B cell (primary cell): ENCODE data around the gene TSC22D1. TPM values are rescaled to one million over a fixed set of nuclear protein-coding genes. Genes with fewer than 3 reads are reported as not detected.

Experiments
- ATAC-seq: fragments of 200-7000 bp; cut with Tn5 transposase; one replicate; pipeline ENCODE4 v1.10.0; 2021; ENCODE audit warnings: low read depth, mild to moderate bottlenecking, moderate number of reproducible peaks, moderate library complexity
- CTCF ChIA-PET: fragments of 350-600 bp; sonication (Branson Sonifier 250); formaldehyde crosslinking; loops from one replicate; lab custom pipeline; 2021; ENCODE audit warnings: antibody characterized with exemption, inconsistent platforms; lab: Charles Lee
- POLR2A ChIA-PET: fragments of 350-600 bp; sonication (Branson Sonifier 250); formaldehyde crosslinking; loops from one replicate; lab custom pipeline; 2021; ENCODE audit warnings: antibody characterized with exemption; lab: Charles Lee
- DNase-seq: peaks from one replicate; pipeline ENCODE4 v3.0.0; 2013
- H2AFZ ChIP-seq: 2 replicates; pipeline ENCODE4 v1.6.1; 2012; ENCODE audit warnings: mild to moderate bottlenecking, low read depth, low read length; ENCODE audit not compliant: insufficient read depth, poor library complexity, severe bottlenecking
- H3K27ac ChIP-seq, 2 donors: 1 replicate in 1 of 2; 2 replicates in 1 of 2; pipeline ENCODE4 v1.5.1; 2012 to 2013; ENCODE audit warnings: low read length in 2 of 2, mild to moderate bottlenecking in 2 of 2, moderate library complexity in 1 of 2
- H3K27me3 ChIP-seq, 4 experiments: fragments of 200-600 bp in 1 of 4; sonication (generic) in 1 of 4; replicated peaks in 1 of 4; 1 replicate in 2 of 4; 2 replicates in 2 of 4; pipeline versions ENCODE4 v1.6.1 to v1.7.0; 2013 to 2016; ENCODE audit warnings: low read length in 3 of 4, mild to moderate bottlenecking in 2 of 4, mixed read lengths in 1 of 4, moderate library complexity in 1 of 4; ENCODE audit not compliant: insufficient read depth in 4 of 4, control insufficient read depth in 3 of 4; ENCODE audit errors: control extremely low read depth in 1 of 4
- H3K36me3 ChIP-seq, 2 experiments: replicated peaks in 1 of 2; 1 replicate in 1 of 2; 2 replicates in 1 of 2; pipeline versions ENCODE4 v1.6.1 to v1.7.1; 2013; ENCODE audit warnings: low read length in 1 of 2; ENCODE audit not compliant: insufficient read depth in 2 of 2, control insufficient read depth in 1 of 2; ENCODE audit errors: control extremely low read depth in 1 of 2, extremely low read depth in 1 of 2
- H3K4me1 ChIP-seq, 2 donors: fragments of 200-600 bp in 1 of 2; sonication (generic) in 1 of 2; 1 replicate in 1 of 2; 2 replicates in 1 of 2; pipeline versions ENCODE4 v1.5.1 to v1.6.1; 2013 to 2017; ENCODE audit warnings: low read length in 2 of 2; ENCODE audit not compliant: control insufficient read depth in 2 of 2, insufficient read depth in 2 of 2
- H3K4me2 ChIP-seq: replicated peaks from 2 replicates; pipeline ENCODE3; 2012; ENCODE audit warnings: mild to moderate bottlenecking, low read depth, low read length; ENCODE audit not compliant: poor library complexity, severe bottlenecking
- H3K4me3 ChIP-seq, 5 experiments: fragments of 200-600 bp in 1 of 5; sonication (generic) in 1 of 5; 1 replicate in 3 of 5; 2 replicates in 2 of 5; pipeline versions ENCODE4 v1.5.1 to v1.7.0; 2011 to 2016; ENCODE audit warnings: low read length in 4 of 5, mild to moderate bottlenecking in 4 of 5, low read depth in 2 of 5, control low read depth in 1 of 5, moderate library complexity in 1 of 5; ENCODE audit not compliant: insufficient read depth in 1 of 5; ENCODE audit errors: control extremely low read depth in 1 of 5, extremely low read depth in 1 of 5
- H3K79me2 ChIP-seq: fragments of 200-600 bp; sonication (generic); one replicate; pipeline ENCODE4 v1.6.0; 2016; ENCODE audit warnings: low read length; ENCODE audit not compliant: control insufficient read depth, insufficient read depth
- H3K9ac ChIP-seq: fragments of 200-600 bp; sonication (generic); 2 replicates; pipeline ENCODE4 v1.6.1; 2017; ENCODE audit warnings: mild to moderate bottlenecking, low read length, moderate library complexity
- H3K9me3 ChIP-seq, 3 donors: one replicate each; pipeline versions ENCODE4 v1.6.1 to v1.7.1; 2013; ENCODE audit warnings: low read length in 2 of 3; ENCODE audit not compliant: control insufficient read depth in 2 of 3, insufficient read depth in 1 of 3; ENCODE audit errors: control extremely low read depth in 1 of 3
- H4K20me1 ChIP-seq: 2 replicates; pipeline ENCODE4 v1.6.0; 2012; ENCODE audit warnings: mild to moderate bottlenecking, low read length; ENCODE audit not compliant: insufficient read depth, control insufficient read depth, poor library complexity, severe bottlenecking
- H3K27ac Mint-ChIP-seq: one replicate; pipeline ENCODE4 v1.8.0; 2021; ENCODE audit warnings: mixed read lengths
- H3K27me3 Mint-ChIP-seq: one replicate; pipeline ENCODE4 v1.8.0; 2021; ENCODE audit warnings: mixed read lengths
- H3K4me1 Mint-ChIP-seq: one replicate; pipeline ENCODE4 v1.8.0; 2021; ENCODE audit warnings: mixed read lengths
- H3K4me3 Mint-ChIP-seq: one replicate; pipeline ENCODE4 v1.8.0; 2021; ENCODE audit warnings: mixed read lengths
- H3K9me3 Mint-ChIP-seq: one replicate; pipeline ENCODE4 v1.8.0; 2022; ENCODE audit warnings: mixed read lengths; ENCODE audit not compliant: insufficient read depth
- CTCF ChIP-seq: fragments of 200-600 bp; IDR thresholded peaks from one replicate; pipeline ENCODE4 v1.8.0; 2022; ENCODE audit warnings: antibody characterized with exemption, mild to moderate bottlenecking
- EZH2 ChIP-seq: IDR thresholded peaks from 2 replicates; pipeline ENCODE4 v1.6.1; 2012; ENCODE audit warnings: borderline replicate concordance, low read depth, mild to moderate bottlenecking, moderate library complexity, low read length; ENCODE audit not compliant: insufficient read depth, poor library complexity, severe bottlenecking
- WGBS: methylation state at CpG from one replicate; pipeline ENCODE4 v1.1.5; 2013; ENCODE audit warnings: missing lambda C conversion rate; ENCODE audit not compliant: insufficient coverage; 5-methylcytosine and 5-hydroxymethylcytosine counted together
- intact Hi-C: fragments of 100-400 bp; cut with micrococcal nuclease; formaldehyde crosslinking; loops from one replicate; pipeline ENCODE4 v1.10.0; 2022
- polyA plus RNA-seq: library from polyadenylated mRNA; depleted of rRNA; stranded (reverse); fragments of >200 nt; gene quantifications from 2 replicates; pipeline ENCODE4 v1.2.3, GENCODE V29; 2012
- total RNA-seq, 2 donors: library from RNA; stranded (reverse); fragments of 120-200 nt in 1 of 2; gene quantifications; 1 replicate in 1 of 2; 2 replicates in 1 of 2; pipeline versions ENCODE4 v1.2.3 to v1.2.4, GENCODE V29; 2013 to 2022

Gene TSC22D1
- total and polyA plus RNA-seq, 2 donors (not counting 1 experiment from before 2014, with no cell fraction given): 7.0 to 36.6 TPM

- Histone ChIP-seq H3K4me2 (no peak overlapping the region), H4K20me1 (no peaks in the 10 kb centered on the region), H3K9me3 (no peaks in the 10 kb centered on the region), H3K27me3 (peaks cover 0 to 8% (median 0%) of the 10 kb centered on the region in 4 experiments), H3K9ac (no peak overlapping the region), H3K27ac (no peak overlapping the region), H3K4me3 (no peak overlapping the region), H3K4me1 (peaks cover 11 to 14% of the 10 kb centered on the region in 2 donors), H2AFZ (no peak overlapping the region), H3K36me3 (no peaks in the 10 kb centered on the region), H3K79me2 (no peaks in the 10 kb centered on the region)
- TF ChIP-seq CTCF (no peak), EZH2 (no peak)
- Mint-ChIP-seq H3K4me3 (no peak overlapping the region), H3K4me1 (peaks cover 15% of the 10 kb centered on the region), H3K27ac (no peak overlapping the region), H3K9me3 (no peaks in the 10 kb centered on the region), H3K27me3 (peaks cover 7% of the 10 kb centered on the region)
- intact Hi-C loops: no loop called here
- CTCF ChIA-PET: interaction anchor here (1.2 to 2.2 kb wide), 3 partner anchors 8 to 526 kb away, joined by 3 to 6 read pairs (median 4); no protein-coding TSS in a partner anchor
- DNase-seq (no peak), ATAC-seq (no peak)
- WGBS: 100% methylated on average over 1 of the region's 4 CpGs
- POLR2A ChIA-PET: no interaction called here
These were observed 145.0 kb downstream of the TSC22D1 start for GRCh38 chr13:44431150-44431549.

DNA sequence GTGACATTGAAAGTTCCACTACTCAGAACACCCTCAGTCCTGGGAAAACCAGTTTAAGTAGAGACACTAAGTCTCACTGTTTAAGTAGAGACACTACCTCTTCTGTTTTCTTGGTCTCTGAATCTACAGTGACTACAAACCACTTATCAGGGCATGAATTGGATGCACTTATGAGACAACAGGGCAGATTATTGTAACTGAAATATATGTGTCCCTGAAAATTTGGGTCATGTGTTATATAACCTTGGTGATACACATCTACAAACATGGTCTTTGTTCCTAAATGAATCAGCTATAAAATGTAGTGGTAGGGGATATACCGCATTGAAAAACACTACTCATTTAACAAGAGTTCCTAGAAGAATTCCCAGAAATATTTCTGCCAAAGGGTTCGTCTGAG, 146.8 kb downstream of the TSC22D1 start:
- Histone ChIP-seq H3K4me1 (no peaks in the 10 kb centered on the region), H3K4me3 (no peak overlapping the region), H3K79me2 (no peaks in the 10 kb centered on the region), H3K4me2 (no peak overlapping the region), H4K20me1 (no peaks in the 10 kb centered on the region), H3K36me3 (no peaks in the 10 kb centered on the region), H3K9ac (no peak overlapping the region), H3K27me3 (no peaks in the 10 kb centered on the region), H3K9me3 (no peaks in the 10 kb centered on the region), H3K27ac (no peak overlapping the region), H2AFZ (no peak overlapping the region)
- Mint-ChIP-seq H3K27me3 (peaks cover 5% of the 10 kb centered on the region), H3K4me3 (no peak overlapping the region), H3K9me3 (no peaks in the 10 kb centered on the region), H3K27ac (no peak overlapping the region), H3K4me1 (peaks cover 7% of the 10 kb centered on the region)
- TF ChIP-seq EZH2 (no peak), CTCF (no peak)
- POLR2A ChIA-PET: no interaction called here
- intact Hi-C loops: no loop called here
- DNase-seq (no peak), ATAC-seq (no peak)
- CTCF ChIA-PET: interaction anchor here (0.9 to 2.0 kb wide), 4 partner anchors 8 to 524 kb away, joined by 3 to 7 read pairs (median 4); no protein-coding TSS in a partner anchor
- WGBS: no CpG with 5 or more reads among the region's 2 CpGs
